ENCODE measurements around the gene LMOD1.
A peak's percentile ranks its signal among the peaks of the same experiment; 100 is the strongest.
"Not testable (repeated sequence)": the region's sequence is repeated elsewhere in the genome, so short reads cannot be mapped to it uniquely, and the experiment has no call there.

Gene LMOD1

GRCh38 chr1:201945863-201946223, 505 bp downstream of the LMOD1 start:
- DNase-seq: no peak

GRCh38 chr1:201945157-201945556, 1.2 kb downstream of the LMOD1 start:
- DNase-seq: no peak

DNA sequence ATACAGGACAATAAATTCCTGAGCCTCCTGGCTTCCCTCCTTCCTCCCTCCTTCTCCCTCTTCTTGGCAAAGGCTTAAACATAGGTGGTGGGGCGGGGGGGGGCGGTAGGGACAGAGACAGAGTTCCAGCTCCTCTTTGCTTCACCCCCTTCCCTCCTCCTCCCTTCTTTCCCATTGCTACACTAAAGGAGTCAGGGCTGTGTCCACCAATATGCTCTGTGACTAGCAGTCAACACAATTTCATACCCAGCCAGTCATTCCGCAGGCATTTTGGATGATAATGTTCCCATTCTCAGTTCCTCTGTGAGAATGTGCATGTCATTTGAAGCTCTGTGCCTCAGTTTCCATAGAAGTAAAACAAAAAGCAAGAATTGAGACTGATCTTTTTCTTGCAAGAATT, 1.7 kb downstream of the LMOD1 start:
- no peak for DNase-seq

- DNase-seq: no peak
These were observed 2.3 kb downstream of the LMOD1 start for GRCh38 chr1:201944002-201944401.

- no peak for DNase-seq
These were observed 4.2 kb downstream of the LMOD1 start for GRCh38 chr1:201942129-201942495.

DNA sequence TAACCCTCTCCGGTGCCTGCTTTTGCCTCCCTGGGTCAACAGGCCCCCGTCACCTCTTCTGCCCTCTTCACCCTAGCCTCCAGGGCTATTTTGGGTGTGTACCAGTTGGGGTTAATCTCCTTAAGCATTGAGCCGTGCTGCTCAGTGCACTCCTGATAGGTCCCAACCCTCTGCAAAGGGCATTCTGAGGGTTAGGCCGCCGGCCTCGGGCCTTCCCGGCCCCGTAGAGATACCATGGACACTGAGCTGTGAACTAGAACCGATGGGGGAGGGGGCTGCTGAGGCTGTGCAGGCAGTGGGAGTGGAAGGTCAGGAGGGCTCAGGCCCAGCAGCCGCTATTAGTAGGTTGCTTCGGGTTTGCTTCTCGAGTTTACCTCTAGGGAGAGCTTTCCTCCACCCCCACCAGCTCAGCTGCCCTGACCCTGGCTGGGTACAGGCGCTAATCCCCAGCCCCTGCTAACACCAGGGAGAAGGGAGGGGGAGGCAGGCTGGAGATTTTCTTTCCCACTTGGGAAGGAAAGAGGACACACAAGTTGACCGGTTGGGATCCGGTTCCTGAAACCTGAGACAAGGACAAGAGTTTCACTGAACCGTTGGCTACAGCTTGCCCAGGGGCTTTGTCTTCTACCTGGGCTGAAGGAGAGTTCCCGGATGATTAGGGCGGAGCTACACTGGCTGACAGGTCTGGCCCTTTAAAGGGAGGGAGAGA, 4.8 kb downstream of the LMOD1 start:
- DNase-seq: no peak

DNA sequence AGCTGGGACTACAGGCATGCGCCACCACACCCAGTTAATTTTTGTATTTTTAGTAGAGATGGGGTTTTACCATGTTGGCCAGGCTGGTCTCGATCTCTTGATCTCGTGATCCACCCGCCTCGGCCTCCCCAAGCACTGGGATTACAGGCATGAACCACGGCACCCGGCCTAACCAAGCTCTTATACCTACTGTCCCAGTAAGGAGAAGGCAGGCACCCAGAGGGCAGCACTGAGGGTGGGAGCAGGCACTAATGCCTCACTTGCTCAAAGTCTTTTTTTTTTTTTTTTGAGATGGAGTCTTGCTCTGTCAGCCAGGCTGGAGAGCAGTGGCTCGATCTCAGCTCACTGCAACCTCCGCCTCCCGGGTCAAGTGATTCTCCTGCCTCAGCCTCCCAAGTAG, 6.0 kb downstream of the LMOD1 start:
- DNase-seq: not testable (repeated sequence)

- DNase-seq: no peak
These were observed 6.8 kb downstream of the LMOD1 start for GRCh38 chr1:201939574-201939973.

GRCh38 chr1:201939148-201939547, 7.2 kb downstream of the LMOD1 start:
- no peak for DNase-seq

DNA sequence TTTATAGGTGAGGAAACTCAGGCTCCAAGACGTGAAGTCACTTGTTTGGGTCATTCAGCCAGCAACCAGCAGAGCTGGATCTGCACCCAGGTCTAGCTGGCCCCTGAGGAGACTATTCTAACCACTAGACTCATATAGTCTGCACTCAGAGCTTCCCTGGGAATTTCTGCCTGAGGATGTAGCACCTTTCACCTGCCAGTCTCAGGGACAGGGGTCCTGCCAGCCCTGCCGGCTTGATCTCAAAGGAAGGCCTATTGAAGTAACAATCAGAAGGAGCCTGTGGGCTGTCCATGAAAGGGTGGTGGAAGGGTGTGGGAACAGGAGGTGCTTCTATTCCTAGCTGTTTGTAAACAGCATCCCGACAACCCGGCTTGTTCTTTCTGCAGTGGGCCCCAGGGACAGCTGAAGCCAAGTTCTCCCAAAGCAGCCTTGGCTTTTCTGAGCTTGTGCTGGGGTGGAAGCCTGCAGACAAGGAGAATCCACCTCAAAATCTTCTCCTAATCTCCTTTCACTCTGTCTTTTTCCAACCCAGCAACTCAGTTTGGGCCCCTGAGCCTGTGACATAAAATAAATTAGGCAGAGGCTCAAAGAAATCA, 7.8 kb downstream of the LMOD1 start:
- no peak for DNase-seq

DNA sequence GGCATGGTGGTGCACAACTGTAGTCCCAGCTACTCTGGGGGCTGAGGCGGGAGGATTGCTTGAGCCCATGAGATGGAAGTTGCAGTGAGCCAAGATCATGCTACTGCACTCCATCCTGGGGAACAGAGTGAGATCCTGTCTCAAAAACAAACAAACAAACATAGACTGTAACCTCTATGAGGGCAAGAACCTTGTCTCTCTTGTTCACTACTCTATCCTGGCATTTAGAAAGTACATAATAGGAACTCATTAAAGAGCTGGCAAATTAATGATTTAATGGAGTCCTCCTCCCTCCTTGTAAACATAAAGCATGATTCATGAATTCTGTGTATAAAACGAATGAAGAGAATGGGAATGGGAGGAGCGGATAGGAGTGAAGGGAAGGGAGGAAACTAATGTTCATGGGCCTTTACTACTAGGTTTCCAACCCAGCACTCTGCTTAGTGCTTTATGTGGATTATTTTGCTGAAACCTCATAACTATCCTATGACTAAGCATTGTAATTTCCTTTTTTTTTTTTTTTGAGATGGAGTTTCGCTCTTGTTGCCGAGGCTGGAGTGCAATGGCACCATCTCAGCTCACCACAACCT, 8.6 kb downstream of the LMOD1 start:
- DNase-seq: no peak

GRCh38 chr1:201933840-201934430, 12.4 kb downstream of the LMOD1 start:
- DNase-seq: no peak

DNA sequence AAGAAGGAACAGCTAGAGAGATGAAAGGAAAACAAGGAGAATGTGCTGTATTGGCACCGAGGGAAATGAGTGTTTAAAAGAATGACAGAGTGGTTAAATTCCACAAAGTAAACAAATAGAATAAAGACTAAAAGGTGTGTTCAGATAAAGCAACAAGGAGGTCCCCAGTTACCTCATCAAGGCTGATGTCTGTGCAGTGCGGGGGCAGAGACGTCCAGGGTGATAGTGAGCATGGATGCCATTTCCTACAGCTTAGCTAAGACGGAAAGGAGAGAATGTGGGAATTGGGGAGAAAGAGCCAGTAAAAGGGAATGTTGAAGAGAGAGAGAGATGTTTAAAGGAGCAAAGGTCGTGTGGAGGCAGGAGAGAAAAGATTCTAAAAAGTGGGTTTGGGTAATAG, 15.5 kb downstream of the LMOD1 start:
- DNase-seq: no peak

DNA sequence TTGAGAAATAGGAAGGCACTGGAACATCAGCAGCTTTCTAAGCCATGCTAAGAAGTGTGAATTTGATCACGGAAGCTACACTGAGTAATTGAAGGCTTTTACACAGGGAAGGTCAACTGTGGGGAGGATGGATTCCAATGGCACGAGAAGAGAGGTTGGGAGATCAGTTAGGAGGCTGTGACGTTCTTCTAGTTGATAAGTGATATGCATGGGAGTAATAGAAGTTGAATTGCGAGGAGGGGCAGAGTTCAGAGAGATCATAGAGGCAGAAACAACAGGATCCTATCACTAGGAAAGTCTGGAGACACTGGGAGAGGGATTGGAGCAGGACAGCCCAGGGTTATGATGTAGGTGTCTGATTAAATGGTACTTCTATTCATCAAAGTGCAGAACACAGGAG, 16.2 kb downstream of the LMOD1 start:
- no peak for DNase-seq

DNA sequence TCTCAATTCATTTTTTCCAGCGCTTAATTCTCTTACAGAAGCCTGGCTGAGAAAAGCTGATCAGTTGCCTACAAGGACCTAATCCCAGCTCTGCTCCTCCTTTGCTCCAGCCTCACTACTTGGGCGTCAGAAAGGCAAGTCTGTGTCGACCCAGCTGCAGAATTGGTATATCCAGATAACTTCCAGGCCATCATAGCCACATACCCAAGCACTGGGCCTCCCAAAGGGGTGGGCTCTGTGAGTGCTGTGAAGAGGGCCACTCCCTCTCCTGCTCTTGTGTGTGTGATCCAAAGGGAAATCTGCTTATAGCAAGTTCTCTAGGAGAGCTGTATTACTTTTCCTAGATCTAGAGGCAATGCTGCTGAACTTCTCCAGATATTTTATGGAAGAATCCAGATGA, 18.1 kb downstream of the LMOD1 start:
- no peak for DNase-seq

- no peak for DNase-seq
These were observed 20.2 kb downstream of the LMOD1 start for GRCh38 chr1:201925981-201926645.

- DNase-seq: no peak
These were observed 21.1 kb downstream of the LMOD1 start for GRCh38 chr1:201925301-201925567.

DNA sequence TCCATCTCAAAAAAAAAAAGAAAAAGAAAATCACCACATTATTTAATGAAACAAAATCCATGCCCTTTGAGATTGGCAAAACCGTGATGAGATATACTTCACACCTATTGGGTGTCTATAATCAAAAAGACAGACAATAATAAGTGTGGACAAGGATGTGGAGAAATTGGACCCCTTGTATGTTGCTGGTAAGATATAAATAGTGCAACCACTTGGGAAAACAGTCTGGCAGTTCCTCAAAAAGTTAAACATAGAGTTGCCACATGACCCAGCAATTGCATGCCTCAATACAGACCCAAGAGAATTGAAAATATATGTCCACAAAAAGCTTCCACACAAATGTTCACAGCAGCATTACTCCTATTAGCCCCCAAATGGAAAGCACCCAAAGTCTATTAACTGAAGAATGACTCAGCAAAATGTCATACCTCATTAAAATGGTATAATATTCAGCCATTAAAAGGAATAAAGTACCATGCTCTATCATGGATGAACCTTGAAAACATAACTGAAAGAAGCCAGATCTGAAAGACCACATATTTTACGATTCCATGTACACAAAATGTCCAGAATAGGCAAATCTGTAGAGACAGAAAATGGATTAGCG, 24.3 kb downstream of the LMOD1 start:
- no peak for DNase-seq

DNA sequence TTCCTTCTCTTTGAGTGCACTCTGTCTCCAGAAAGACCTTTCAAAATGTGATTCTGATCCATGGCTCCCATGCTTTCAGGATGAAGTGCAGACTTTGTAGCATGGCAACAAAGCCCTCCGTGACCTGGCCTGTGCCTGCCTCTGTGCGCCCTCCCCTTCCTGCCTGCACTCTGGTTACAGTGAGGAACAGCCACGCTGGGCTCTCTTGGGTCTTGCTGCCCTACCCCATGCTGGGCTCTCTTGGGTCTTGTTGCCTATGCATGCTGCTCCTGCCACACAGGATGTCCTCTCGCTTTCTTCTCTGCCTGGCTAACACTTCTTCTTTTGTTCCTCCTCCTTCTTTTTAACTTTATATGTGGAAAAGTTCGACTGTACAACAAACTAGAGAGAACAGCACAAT, 28.0 kb downstream of the LMOD1 start:
- no peak for DNase-seq

DNA sequence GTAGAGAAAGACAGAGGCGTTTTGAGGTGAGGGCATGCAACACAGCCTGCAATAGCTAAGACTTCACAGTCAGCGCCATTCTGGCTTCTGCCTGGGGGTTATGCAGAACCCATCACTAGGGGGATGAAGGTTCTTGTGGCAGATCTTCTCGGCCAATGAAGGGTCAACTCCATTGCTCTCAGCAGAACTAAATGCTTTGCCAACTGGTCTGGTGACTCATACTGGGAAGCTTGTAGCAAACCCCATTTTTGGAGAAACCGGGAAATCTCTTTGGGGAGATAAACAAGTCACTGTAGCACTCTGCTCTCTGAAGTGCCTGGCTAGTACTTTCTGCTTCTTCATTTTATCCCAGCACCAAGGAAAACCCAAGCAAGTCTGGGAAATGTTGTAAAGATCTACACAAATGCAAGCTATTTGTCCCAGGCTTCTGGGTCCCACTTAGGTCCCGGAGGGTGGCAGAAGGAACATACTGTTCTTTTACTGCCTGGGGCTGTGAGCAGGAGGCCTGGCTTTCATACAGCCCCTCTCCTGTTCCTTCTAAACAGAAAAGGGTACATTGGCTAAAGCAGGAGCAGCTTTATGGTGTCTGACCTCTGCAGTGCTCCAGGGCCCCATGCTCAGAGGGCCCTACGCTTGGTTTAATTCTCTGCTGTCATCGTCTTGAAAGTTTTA, 28.9 kb downstream of the LMOD1 start:
- DNase-seq: no peak

- DNase-seq: peak in 1 of 2 experiments; percentile 61
These were observed 29.6 kb downstream of the LMOD1 start for GRCh38 chr1:201916649-201917249.

GRCh38 chr1:201914456-201915235, 31.7 kb downstream of the LMOD1 start:
- DNase-seq: no peak
